Endodermal cell (in vitro differentiated cells): Measurements from ENCODE around the gene CACNA1E. TPM values are rescaled to one million over a fixed set of nuclear protein-coding genes. Genes with fewer than 3 reads are reported as not detected.

ENCODE experiments used
- DNase-seq: peaks from one replicate; pipeline ENCODE4 v3.0.0-alpha.2; 2017
- H3K27ac ChIP-seq: 2 replicates; pipeline ENCODE4 v1.5.1; 2013; ENCODE audit warnings: mild to moderate bottlenecking, low read depth, low read length, moderate library complexity
- H3K27me3 ChIP-seq: 2 replicates; pipeline ENCODE4 v1.6.1; 2013; ENCODE audit warnings: mild to moderate bottlenecking, low read length, moderate library complexity; ENCODE audit not compliant: insufficient read depth, control insufficient read depth, poor library complexity, severe bottlenecking
- H3K36me3 ChIP-seq: 2 replicates; pipeline ENCODE4 v1.7.0; 2013; ENCODE audit warnings: mild to moderate bottlenecking, low read length, moderate library complexity; ENCODE audit not compliant: control insufficient read depth, insufficient read depth
- H3K4me1 ChIP-seq: one replicate; pipeline ENCODE4 v1.7.0; 2013; ENCODE audit warnings: low read length; ENCODE audit not compliant: control insufficient read depth, insufficient read depth
- H3K4me3 ChIP-seq: 2 replicates; pipeline ENCODE4 v1.5.1; 2013; ENCODE audit warnings: mild to moderate bottlenecking, low read length, moderate library complexity
- H3K9ac ChIP-seq: 2 replicates; pipeline ENCODE4 v1.6.1; 2013; ENCODE audit warnings: mild to moderate bottlenecking, low read length, moderate library complexity; ENCODE audit not compliant: poor library complexity, severe bottlenecking; ENCODE audit errors: extremely low read depth
- H3K9me3 ChIP-seq: 2 replicates; pipeline ENCODE4 v1.6.1; 2013; ENCODE audit warnings: mild to moderate bottlenecking, low read length, moderate library complexity; ENCODE audit not compliant: control insufficient read depth
- H3K27ac Mint-ChIP-seq: 2 replicates; pipeline ENCODE4 v1.8.0; 2020; ENCODE audit warnings: mixed read lengths
- H3K27me3 Mint-ChIP-seq: 2 replicates; pipeline ENCODE4 v1.8.0; 2021; ENCODE audit warnings: mild to moderate bottlenecking, mixed read lengths; ENCODE audit not compliant: insufficient read depth
- H3K36me3 Mint-ChIP-seq: 2 replicates; pipeline ENCODE4 v1.8.0; 2020; ENCODE audit warnings: low read depth, mixed read lengths
- H3K4me1 Mint-ChIP-seq: 2 replicates; pipeline ENCODE4 v1.8.0; 2020; ENCODE audit warnings: mixed read lengths
- H3K4me3 Mint-ChIP-seq: 2 replicates; pipeline ENCODE4 v1.8.0; 2020; ENCODE audit warnings: mild to moderate bottlenecking, moderate library complexity, mixed read lengths
- H3K9me3 Mint-ChIP-seq: 2 replicates; pipeline ENCODE4 v1.8.0; 2020; ENCODE audit warnings: mild to moderate bottlenecking, mixed read lengths
- CTCF ChIP-seq: fragments of 200-600 bp; sonication (generic); conservative IDR thresholded peaks from 2 replicates; pipeline ENCODE4 v1.5.0; 2021; ENCODE audit warnings: antibody characterized with exemption, mild to moderate bottlenecking
- WGBS, 2 experiments: methylation state at CpG; one replicate each; pipeline versions ENCODE4 v1.1.5 to v1.1.7; 2013; ENCODE audit warnings: missing lambda C conversion rate in 2 of 2, mixed read lengths in 1 of 2; ENCODE audit not compliant: insufficient coverage in 1 of 2, insufficient read length in 1 of 2; 5-methylcytosine and 5-hydroxymethylcytosine counted together
- total RNA-seq, 2 donors: library from RNA; stranded (reverse); fragmentation: NEBNext Ultra II Directional in 1 of 2; extraction: Animal tissue kit (Norgen Biotek cat#: 25700) in 1 of 2; gene quantifications; 2 replicates in 1 of 2; 3 replicates in 1 of 2; pipeline ENCODE4 v1.2.1, GENCODE V29; 2021

Gene CACNA1E
- total RNA-seq, 2 donors from 2014 or later: 4.7 to 5.8 TPM

- no peak for DNase-seq
- Histone ChIP-seq H3K4me1 (no peaks in the 10 kb centered on the region), H3K36me3 (no peaks in the 10 kb centered on the region), H3K4me3 (no peak overlapping the region), H3K27me3 (peaks cover 18% of the 10 kb centered on the region), H3K9ac (no peak overlapping the region), H3K9me3 (no peaks in the 10 kb centered on the region), H3K27ac (no peak overlapping the region)
- Mint-ChIP-seq H3K27me3 (no peaks in the 10 kb centered on the region), H3K36me3 (no peaks in the 10 kb centered on the region), H3K4me1 (no peaks in the 10 kb centered on the region), H3K9me3 (no peaks in the 10 kb centered on the region), H3K27ac (no peak overlapping the region), H3K4me3 (no peak overlapping the region)
- no peak for TF ChIP-seq CTCF
- 95 to 98% methylated on average over 4 of the region's 4 CpGs for WGBS, 2 experiments
These were observed 75.1 kb downstream of the CACNA1E start for GRCh38 chr1:181558416-181558815.

GRCh38 chr1:181559142-181559541 is 75.8 kb downstream of the CACNA1E start:
- no peak overlapping the region for H3K27ac Mint-ChIP-seq
- Histone ChIP-seq H3K27ac (no peak overlapping the region), H3K4me3 (no peak overlapping the region), H3K9me3 (no peaks in the 10 kb centered on the region), H3K27me3 (peaks cover 14% of the 10 kb centered on the region), H3K9ac (no peak overlapping the region), H3K36me3 (no peaks in the 10 kb centered on the region), H3K4me1 (no peaks in the 10 kb centered on the region)
- H3K36me3 Mint-ChIP-seq: no peaks in the 10 kb centered on the region
- no peak for DNase-seq
- H3K9me3 Mint-ChIP-seq: no peaks in the 10 kb centered on the region
- no peak for TF ChIP-seq CTCF
- H3K4me1 Mint-ChIP-seq: no peaks in the 10 kb centered on the region
- H3K27me3 Mint-ChIP-seq: peaks cover 2% of the 10 kb centered on the region
- WGBS, 2 experiments: 0% methylated on average over 1 of the region's 1 CpG
- no peak overlapping the region for H3K4me3 Mint-ChIP-seq

GRCh38 chr1:181562395-181562794 is 79.1 kb downstream of the CACNA1E start:
- 93 to 96% methylated on average over 3 to 4 of the region's 4 CpGs for WGBS, 2 experiments
- H3K9me3 ChIP-seq: peaks cover 6% of the 10 kb centered on the region
- no peak overlapping the region for H3K4me3 Mint-ChIP-seq

More at GRCh38 chr1:181562395-181562794, 79.1 kb downstream of the CACNA1E start:
- Mint-ChIP-seq H3K27me3 (peaks cover 9% of the 10 kb centered on the region), H3K27ac (no peak overlapping the region), H3K36me3 (no peaks in the 10 kb centered on the region), H3K9me3 (peaks cover 6% of the 10 kb centered on the region), H3K4me1 (no peaks in the 10 kb centered on the region)
- peaks cover 7% of the 10 kb centered on the region for H3K36me3 ChIP-seq
- H3K27me3 ChIP-seq: no peaks in the 10 kb centered on the region
- no peaks in the 10 kb centered on the region for H3K4me1 ChIP-seq
- no peak overlapping the region for H3K9ac ChIP-seq
- no peak overlapping the region for H3K4me3 ChIP-seq
- no peak for DNase-seq
- no peak overlapping the region for H3K27ac ChIP-seq
- TF ChIP-seq CTCF: no peak
